ENCODE measurements around the gene ARPP21.

Gene ARPP21

DNA sequence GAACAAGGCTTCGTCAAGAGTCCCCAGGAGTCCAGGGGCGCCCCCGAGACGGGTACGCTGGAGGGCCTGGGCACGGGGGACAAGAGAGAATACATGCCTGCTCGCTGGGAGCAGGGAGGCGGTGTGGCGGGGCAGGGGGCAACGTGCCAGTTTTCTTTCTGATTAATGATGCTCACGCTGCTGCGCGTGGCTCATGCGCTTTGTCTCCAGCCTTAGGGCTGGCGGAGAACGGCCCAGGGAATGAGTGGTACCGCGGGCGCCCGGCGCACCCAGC is 408 bp upstream of the ARPP21 start:
- TF ChIP-seq TOX (CRISPR knock-in tag; IDR thresholded peaks at IDR 0.05; ENCODE audit: borderline replicate concordance) (no peak), SNAI2 (CRISPR knock-in tag; IDR thresholded peaks at IDR 0.05) (no peak)
- TF ChIP-seq, protein P1, sequence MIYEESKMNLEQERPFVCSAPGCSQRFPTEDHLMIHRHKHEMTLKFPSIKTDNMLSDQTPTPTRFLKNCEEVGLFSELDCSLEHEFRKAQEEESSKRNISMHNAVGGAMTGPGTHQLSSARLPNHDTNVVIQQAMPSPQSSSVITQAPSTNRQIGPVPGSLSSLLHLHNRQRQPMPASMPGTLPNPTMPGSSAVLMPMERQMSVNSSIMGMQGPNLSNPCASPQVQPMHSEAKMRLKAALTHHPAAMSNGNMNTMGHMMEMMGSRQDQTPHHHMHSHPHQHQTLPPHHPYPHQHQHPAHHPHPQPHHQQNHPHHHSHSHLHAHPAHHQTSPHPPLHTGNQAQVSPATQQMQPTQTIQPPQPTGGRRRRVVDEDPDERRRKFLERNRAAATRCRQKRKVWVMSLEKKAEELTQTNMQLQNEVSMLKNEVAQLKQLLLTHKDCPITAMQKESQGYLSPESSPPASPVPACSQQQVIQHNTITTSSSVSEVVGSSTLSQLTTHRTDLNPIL (CRISPR knock-in tag; IDR thresholded peaks at IDR 0.05; ENCODE audit: low read depth) = no peak
- no peak for ATAC-seq

DNA sequence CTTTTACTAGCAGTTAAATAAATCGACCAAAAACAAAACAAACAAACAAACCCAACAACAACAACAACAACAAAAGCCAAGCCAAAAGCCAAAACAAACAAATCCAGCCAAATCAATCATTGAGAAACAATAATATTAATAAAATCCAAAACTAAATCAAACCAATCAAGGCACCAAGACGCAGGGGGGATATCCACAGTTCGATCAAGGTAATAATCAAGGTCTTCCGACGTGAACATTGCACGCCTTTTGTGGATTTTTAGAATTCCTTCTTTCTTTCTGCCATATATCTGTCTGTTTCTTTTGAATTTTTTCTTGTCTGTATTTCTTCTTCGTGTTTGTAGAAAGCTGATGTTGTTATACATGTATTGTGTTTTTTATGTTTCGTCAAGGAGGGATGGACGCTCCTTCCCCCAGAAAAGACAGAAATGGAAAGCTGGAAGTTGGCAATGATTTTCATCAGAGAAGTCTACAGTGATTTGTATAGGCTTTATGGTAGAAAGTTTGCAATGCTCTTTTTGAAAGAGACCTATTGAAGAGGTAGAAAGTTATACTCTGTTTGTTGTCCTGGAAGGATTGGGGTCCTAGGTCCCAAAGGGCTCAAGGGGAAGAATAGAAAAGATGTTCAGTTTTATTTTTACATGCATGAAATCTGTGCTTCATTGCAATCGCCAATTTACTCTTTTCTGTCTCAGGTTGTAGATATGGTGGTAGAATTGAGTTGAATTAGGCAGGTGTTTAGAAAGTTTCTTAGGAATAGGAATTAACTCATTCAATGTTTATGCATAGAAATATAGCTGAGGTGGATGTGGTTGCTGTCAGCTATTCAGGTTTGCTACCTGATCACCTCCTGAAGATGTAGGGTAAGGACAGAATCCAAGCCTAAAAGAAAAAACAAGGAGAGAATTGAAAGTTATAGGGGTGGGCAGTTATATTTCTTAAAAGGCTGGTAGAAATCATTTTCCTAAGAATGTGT is 1.2 kb downstream of the ARPP21 start:
- no peak for TF ChIP-seq ZFP30 (CRISPR knock-in tag; IDR thresholded peaks at IDR 0.05)
- no peak for TF ChIP-seq GLIS3 (CRISPR knock-in tag; IDR thresholded peaks at IDR 0.05)
- no peak for TF ChIP-seq ISL1 (CRISPR knock-in tag; IDR thresholded peaks at IDR 0.05)
- TF ChIP-seq PPARA (CRISPR knock-in tag; IDR thresholded peaks at IDR 0.05; ENCODE audit: borderline replicate concordance) = no peak
- TF ChIP-seq RARB (CRISPR knock-in tag; IDR thresholded peaks at IDR 0.05) = no peak
- TF ChIP-seq, protein P2, sequence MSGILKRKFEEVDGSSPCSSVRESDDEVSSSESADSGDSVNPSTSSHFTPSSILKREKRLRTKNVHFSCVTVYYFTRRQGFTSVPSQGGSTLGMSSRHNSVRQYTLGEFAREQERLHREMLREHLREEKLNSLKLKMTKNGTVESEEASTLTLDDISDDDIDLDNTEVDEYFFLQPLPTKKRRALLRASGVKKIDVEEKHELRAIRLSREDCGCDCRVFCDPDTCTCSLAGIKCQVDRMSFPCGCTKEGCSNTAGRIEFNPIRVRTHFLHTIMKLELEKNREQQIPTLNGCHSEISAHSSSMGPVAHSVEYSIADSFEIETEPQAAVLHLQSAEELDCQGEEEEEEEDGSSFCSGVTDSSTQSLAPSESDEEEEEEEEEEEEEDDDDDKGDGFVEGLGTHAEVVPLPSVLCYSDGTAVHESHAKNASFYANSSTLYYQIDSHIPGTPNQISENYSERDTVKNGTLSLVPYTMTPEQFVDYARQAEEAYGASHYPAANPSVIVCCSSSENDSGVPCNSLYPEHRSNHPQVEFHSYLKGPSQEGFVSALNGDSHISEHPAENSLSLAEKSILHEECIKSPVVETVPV (CRISPR knock-in tag; IDR thresholded peaks at IDR 0.05) = no peak
- TF ChIP-seq, protein P3, sequence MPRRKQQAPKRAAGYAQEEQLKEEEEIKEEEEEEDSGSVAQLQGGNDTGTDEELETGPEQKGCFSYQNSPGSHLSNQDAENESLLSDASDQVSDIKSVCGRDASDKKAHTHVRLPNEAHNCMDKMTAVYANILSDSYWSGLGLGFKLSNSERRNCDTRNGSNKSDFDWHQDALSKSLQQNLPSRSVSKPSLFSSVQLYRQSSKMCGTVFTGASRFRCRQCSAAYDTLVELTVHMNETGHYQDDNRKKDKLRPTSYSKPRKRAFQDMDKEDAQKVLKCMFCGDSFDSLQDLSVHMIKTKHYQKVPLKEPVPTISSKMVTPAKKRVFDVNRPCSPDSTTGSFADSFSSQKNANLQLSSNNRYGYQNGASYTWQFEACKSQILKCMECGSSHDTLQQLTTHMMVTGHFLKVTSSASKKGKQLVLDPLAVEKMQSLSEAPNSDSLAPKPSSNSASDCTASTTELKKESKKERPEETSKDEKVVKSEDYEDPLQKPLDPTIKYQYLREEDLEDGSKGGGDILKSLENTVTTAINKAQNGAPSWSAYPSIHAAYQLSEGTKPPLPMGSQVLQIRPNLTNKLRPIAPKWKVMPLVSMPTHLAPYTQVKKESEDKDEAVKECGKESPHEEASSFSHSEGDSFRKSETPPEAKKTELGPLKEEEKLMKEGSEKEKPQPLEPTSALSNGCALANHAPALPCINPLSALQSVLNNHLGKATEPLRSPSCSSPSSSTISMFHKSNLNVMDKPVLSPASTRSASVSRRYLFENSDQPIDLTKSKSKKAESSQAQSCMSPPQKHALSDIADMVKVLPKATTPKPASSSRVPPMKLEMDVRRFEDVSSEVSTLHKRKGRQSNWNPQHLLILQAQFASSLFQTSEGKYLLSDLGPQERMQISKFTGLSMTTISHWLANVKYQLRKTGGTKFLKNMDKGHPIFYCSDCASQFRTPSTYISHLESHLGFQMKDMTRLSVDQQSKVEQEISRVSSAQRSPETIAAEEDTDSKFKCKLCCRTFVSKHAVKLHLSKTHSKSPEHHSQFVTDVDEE (CRISPR knock-in tag; IDR thresholded peaks at IDR 0.05) = no peak
- TF ChIP-seq, protein P4, sequence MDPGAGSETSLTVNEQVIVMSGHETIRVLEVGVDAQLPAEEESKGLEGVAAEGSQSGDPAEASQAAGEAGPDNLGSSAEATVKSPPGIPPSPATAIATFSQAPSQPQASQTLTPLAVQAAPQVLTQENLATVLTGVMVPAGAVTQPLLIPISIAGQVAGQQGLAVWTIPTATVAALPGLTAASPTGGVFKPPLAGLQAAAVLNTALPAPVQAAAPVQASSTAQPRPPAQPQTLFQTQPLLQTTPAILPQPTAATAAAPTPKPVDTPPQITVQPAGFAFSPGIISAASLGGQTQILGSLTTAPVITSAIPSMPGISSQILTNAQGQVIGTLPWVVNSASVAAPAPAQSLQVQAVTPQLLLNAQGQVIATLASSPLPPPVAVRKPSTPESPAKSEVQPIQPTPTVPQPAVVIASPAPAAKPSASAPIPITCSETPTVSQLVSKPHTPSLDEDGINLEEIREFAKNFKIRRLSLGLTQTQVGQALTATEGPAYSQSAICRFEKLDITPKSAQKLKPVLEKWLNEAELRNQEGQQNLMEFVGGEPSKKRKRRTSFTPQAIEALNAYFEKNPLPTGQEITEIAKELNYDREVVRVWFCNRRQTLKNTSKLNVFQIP (CRISPR knock-in tag; IDR thresholded peaks at IDR 0.05; ENCODE audit: borderline replicate concordance, low read depth) = no peak
- no peak for TF ChIP-seq ARNTL (CRISPR knock-in tag; IDR thresholded peaks at IDR 0.05; ENCODE audit: borderline replicate concordance, low read depth)
- no peak for TF ChIP-seq ZNF565 (CRISPR knock-in tag; conservative IDR thresholded peaks at IDR 0.05; ENCODE audit: low read depth)
- no peak for TF ChIP-seq ZNF70 (CRISPR knock-in tag; IDR thresholded peaks at IDR 0.05)
- ATAC-seq = no peak

DNA sequence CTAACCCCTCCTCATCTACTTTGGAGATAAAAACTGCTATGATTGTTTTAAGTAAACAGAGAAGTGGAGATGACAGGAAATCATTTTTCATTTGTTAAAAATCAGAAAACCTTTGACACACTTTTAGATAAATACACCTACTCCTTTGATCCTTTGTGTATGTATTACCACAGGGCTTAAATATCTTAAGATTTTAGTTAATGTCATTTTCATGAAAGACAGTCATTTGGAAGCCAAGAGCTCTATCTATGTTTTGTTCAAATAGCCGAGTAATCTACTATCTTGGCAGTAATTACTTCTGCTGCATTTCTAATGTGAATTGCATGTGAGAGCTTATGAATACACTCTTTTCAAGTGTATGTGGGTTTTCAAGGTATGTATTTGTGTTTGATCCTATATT is 2.0 kb downstream of the ARPP21 start:
- TF ChIP-seq ZFP3 (CRISPR knock-in tag; IDR thresholded peaks at IDR 0.05) = no peak
- no peak for TF ChIP-seq SNAI2 (CRISPR knock-in tag; IDR thresholded peaks at IDR 0.05)
- TF ChIP-seq TOX (CRISPR knock-in tag; IDR thresholded peaks at IDR 0.05; ENCODE audit: borderline replicate concordance) = no peak
- no peak for ATAC-seq

DNA sequence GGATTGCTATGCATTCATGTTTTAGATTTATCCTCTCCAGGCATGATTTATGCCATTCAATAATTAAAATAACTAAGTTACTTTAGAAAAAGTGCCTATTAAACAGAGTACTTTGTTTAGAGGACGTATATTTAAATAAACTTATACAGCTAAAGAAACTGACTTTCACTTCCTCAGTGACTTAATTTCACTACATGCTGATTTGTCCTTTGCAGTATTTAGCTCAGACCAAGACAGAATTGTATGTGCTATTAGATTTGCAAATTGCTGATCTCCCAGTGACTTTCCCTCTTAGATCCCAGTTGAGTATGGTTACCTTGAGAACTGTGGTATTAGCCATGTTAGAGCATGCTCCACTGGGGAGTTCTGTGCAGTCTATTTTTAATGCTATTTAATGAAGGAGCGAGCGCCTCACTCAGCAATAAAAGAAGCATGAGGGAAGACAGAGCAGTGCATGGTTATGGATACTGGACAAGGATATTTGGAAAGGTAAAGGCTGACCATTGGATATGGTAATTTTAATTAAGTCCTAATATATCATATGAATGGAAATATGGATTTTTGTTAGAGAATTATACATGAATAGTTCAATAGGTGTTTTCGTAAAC is 2.7 kb downstream of the ARPP21 start:
- ATAC-seq = no peak
- TF ChIP-seq RARB (CRISPR knock-in tag; IDR thresholded peaks at IDR 0.05) (no peak), GLIS3 (CRISPR knock-in tag; IDR thresholded peaks at IDR 0.05) (no peak), ZNF8 (CRISPR knock-in tag; IDR thresholded peaks at IDR 0.05) (no peak), TCF4 (CRISPR knock-in tag; IDR thresholded peaks at IDR 0.05; ENCODE audit: borderline replicate concordance) (no peak), PPARA (CRISPR knock-in tag; IDR thresholded peaks at IDR 0.05; ENCODE audit: borderline replicate concordance) (no peak), ESRRG (CRISPR knock-in tag; IDR thresholded peaks at IDR 0.05) (no peak), SNAI2 (CRISPR knock-in tag; IDR thresholded peaks at IDR 0.05) (no peak), ZFP30 (CRISPR knock-in tag; IDR thresholded peaks at IDR 0.05) (no peak), OSR1 (CRISPR knock-in tag; IDR thresholded peaks at IDR 0.05) (no peak), ZNF70 (CRISPR knock-in tag; IDR thresholded peaks at IDR 0.05) (no peak), ZC3H10 (CRISPR knock-in tag; IDR thresholded peaks at IDR 0.05) (no peak)
- TF ChIP-seq, protein P3 (CRISPR knock-in tag; IDR thresholded peaks at IDR 0.05) = no peak
- TF ChIP-seq, protein P5, sequence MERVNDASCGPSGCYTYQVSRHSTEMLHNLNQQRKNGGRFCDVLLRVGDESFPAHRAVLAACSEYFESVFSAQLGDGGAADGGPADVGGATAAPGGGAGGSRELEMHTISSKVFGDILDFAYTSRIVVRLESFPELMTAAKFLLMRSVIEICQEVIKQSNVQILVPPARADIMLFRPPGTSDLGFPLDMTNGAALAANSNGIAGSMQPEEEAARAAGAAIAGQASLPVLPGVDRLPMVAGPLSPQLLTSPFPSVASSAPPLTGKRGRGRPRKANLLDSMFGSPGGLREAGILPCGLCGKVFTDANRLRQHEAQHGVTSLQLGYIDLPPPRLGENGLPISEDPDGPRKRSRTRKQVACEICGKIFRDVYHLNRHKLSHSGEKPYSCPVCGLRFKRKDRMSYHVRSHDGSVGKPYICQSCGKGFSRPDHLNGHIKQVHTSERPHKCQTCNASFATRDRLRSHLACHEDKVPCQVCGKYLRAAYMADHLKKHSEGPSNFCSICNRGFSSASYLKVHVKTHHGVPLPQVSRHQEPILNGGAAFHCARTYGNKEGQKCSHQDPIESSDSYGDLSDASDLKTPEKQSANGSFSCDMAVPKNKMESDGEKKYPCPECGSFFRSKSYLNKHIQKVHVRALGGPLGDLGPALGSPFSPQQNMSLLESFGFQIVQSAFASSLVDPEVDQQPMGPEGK (CRISPR knock-in tag; IDR thresholded peaks at IDR 0.05; ENCODE audit: borderline replicate concordance) = no peak
